K562 (cell line): ENCODE data around the gene PSMD13. TPM values are rescaled to one million over a fixed set of nuclear protein-coding genes. Genes with fewer than 3 reads are reported as not detected.
A peak's percentile ranks its signal among the peaks of the same experiment; 100 is the strongest.

ENCODE experiments used
- IRF2 ChIP-seq: sonication (generic); formaldehyde crosslinking; IDR thresholded peaks from 2 replicates; pipeline ENCODE4 v1.8.1; 2022; ENCODE audit warnings: mild to moderate bottlenecking, missing genetic modification reagents
- KDM4B ChIP-seq, 2 experiments: fragments of 450-650 bp in 1 of 2; sonication (generic) in 1 of 2; IDR thresholded peaks; 2 replicates each; pipeline ENCODE4 v1.6.1; 2016 to 2017; ENCODE audit warnings: borderline replicate concordance in 2 of 2, antibody characterized with exemption in 1 of 2, low read depth in 1 of 2, mild to moderate bottlenecking in 1 of 2
- PHF8 ChIP-seq: fragments of 200-600 bp; sonication (generic); IDR thresholded peaks from 2 replicates; pipeline ENCODE4 v1.6.1; 2012; ENCODE audit warnings: mixed run types, mild to moderate bottlenecking, inconsistent platforms, low read length, moderate library complexity, borderline replicate concordance
- POLR2G ChIP-seq: fragments of 200-400 bp; formaldehyde crosslinking; IDR thresholded peaks from 2 replicates; pipeline ENCODE4 v1.6.1; 2017; ENCODE audit warnings: low read depth, mild to moderate bottlenecking, antibody characterized with exemption, low read length, moderate library complexity
- TAF1 ChIP-seq: IDR thresholded peaks from 2 replicates; pipeline ENCODE4 v1.6.1; 2011; ENCODE audit warnings: mild to moderate bottlenecking, low read length, moderate library complexity; ENCODE audit not compliant: insufficient read depth, control insufficient read depth, severe bottlenecking; ENCODE audit errors: extremely low read depth
- TBP ChIP-seq: optimal IDR thresholded peaks from 2 replicates; pipeline ENCODE3; 2011; ENCODE audit warnings: low read depth, low read length, improper control_type of control experiment
- TCF3 ChIP-seq: sonication (generic); formaldehyde crosslinking; IDR thresholded peaks from 2 replicates; pipeline ENCODE4 v1.4.0; 2020; ENCODE audit warnings: mild to moderate bottlenecking, missing genetic modification reagents
- XRCC3 ChIP-seq: fragments of 450-650 bp; IDR thresholded peaks from 2 replicates; pipeline ENCODE4 v1.6.1; 2017; ENCODE audit warnings: mild to moderate bottlenecking, moderate library complexity
- ZBTB7A ChIP-seq: IDR thresholded peaks from 2 replicates; pipeline ENCODE4 v1.6.1; 2011; ENCODE audit warnings: low read depth, mild to moderate bottlenecking, low read length, moderate library complexity, borderline replicate concordance; ENCODE audit not compliant: control insufficient read depth
- ZKSCAN3 ChIP-seq: fragments of 250-450 bp; sonication (Bioruptor Pico); IDR thresholded peaks from 2 replicates; pipeline ENCODE4 v1.4.0; 2020
- ZNF12 ChIP-seq: sonication (generic); formaldehyde crosslinking; IDR thresholded peaks from 2 replicates; pipeline ENCODE4 v1.4.0; 2020; ENCODE audit warnings: mild to moderate bottlenecking, missing genetic modification reagents
- ZNF354B ChIP-seq: fragments of 250-450 bp; sonication (Bioruptor Pico); IDR thresholded peaks from 2 replicates; pipeline ENCODE4 v1.4.0; 2020
- polyA plus RNA-seq, 8 experiments: library from polyadenylated mRNA; depleted of rRNA in 4 of 8; stranded (reverse) in 5 of 8; unstranded in 3 of 8; fragments of >200 nt; fragmentation: Nextera tagmentation in 2 of 8; fragmentation: Illumina TruSeq in 1 of 8; extraction: Ambion mirVana in 2 of 8; extraction: Trizol in 1 of 8; gene quantifications; 2 replicates each; pipeline versions ENCODE4 v1.2.1 to v1.2.3, GENCODE V29; 2011 to 2014; ENCODE audit warnings: inconsistent platforms in 1 of 8, missing spikeins in 1 of 8
- total RNA-seq, 7 experiments: library from RNA; depleted of rRNA in 6 of 7; stranded (reverse); fragments of >200 nt in 6 of 7; fragmentation: Illumina TruSeq in 2 of 7; extraction: Trizol in 2 of 7; gene quantifications; 2 replicates each; pipeline versions ENCODE4 v1.2.1 to v1.2.3, GENCODE V29; 2011 to 2021; ENCODE audit warnings: low replicate concordance in 1 of 7
- TF ChIP-seq, protein P1 (sequence below): fragments of 250-450 bp; sonication (Bioruptor Pico); IDR thresholded peaks from 2 replicates; pipeline ENCODE4 v1.9.0; 2021; ENCODE audit warnings: mild to moderate bottlenecking, inconsistent platforms
- TF ChIP-seq, protein P2 (sequence below), 2 experiments: fragments of 450-650 bp; IDR thresholded peaks; 2 replicates each; pipeline ENCODE4 v1.6.1; 2018; ENCODE audit warnings: mild to moderate bottlenecking in 2 of 2, low read depth in 1 of 2; ENCODE audit not compliant: partially characterized antibody in 2 of 2
- TF ChIP-seq, protein P3 (sequence below): fragments of 450-650 bp; conservative IDR thresholded peaks from 2 replicates; pipeline ENCODE4 v1.6.1; 2016; ENCODE audit warnings: missing genetic modification characterization, low read depth, mild to moderate bottlenecking, control low read depth, missing compliant biosample characterization

Gene PSMD13
- total and polyA plus RNA-seq, 9 of the 15 experiments (the other 6 are each of a cell fraction or from before 2014, with no cell fraction given): 185 to 383 (median 267) TPM

DNA sequence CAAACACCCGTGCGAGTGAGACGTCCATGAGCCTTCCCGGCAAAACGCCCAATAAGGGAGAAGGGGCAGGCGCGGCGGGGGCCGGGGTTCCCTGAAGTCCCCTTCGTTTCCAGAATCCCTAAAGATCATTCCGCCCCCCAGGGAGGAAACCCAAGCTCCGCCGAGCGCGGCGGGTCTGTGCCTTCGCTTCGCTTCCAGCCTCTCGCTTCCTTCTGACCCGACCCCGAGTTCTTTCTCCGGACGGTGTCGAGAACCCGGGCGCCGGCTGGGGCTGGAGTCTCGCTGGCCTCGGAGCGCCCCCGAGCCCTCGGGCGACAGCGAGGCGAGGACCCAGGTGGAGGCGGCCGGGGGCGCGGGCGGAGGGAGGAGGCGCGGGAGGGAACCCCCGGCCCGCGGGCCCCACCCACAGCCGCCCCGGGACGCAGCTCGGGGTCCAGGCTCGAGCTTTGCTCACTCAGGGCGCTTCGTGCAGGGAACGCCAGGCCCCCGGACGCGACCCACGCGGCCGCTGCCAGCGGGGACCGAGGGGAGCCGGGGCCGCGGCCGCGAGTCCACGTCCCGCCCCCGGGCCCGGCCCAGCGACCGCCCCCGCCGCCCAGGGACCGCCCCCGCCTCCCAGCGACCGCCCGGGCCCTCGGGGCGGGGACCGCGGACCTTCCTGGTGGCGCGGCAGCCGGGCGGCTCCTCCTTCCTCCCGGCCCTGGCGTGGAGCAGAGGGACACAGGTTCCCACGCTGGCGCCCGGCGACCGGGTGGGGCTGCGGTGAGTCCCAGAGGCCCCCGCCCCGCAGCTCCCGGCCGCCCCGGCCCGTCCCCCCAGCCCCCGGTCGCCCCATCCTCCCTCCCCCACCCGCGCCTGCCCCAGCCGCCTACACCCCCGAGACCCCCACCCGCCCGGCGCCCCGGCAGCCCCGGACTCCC lies 52.0 kb downstream of the PSMD13 start, which contains the start of gene PGGHG (continued):
- TF ChIP-seq ZNF354B (CRISPR knock-in tag) (no peak), TAF1 (peak; percentile 57), IRF2 (no peak), ZNF12 (CRISPR knock-in tag) (0 out of 2 replicates have a peak, but pooled peaks have one; percentile 30), XRCC3 (no peak), POLR2G (peak; percentile 78), PHF8 (peak; percentile 56; the same call in 1 of the 2 replicates), KDM4B (IDR thresholded peaks at IDR 0.05; ENCODE audit: borderline replicate concordance in 2 of 2, low read depth in 1 of 2) (0 out of 4 replicates have a peak, but pooled peaks of 1 of the 2 experiments have one; percentile 17), TBP (peak; percentile 47), ZBTB7A (peak; percentile 42; the same call in 1 of the 2 replicates), TCF3 (no peak), ZKSCAN3 (CRISPR knock-in tag) (no peak)
- TF ChIP-seq, protein P1, sequence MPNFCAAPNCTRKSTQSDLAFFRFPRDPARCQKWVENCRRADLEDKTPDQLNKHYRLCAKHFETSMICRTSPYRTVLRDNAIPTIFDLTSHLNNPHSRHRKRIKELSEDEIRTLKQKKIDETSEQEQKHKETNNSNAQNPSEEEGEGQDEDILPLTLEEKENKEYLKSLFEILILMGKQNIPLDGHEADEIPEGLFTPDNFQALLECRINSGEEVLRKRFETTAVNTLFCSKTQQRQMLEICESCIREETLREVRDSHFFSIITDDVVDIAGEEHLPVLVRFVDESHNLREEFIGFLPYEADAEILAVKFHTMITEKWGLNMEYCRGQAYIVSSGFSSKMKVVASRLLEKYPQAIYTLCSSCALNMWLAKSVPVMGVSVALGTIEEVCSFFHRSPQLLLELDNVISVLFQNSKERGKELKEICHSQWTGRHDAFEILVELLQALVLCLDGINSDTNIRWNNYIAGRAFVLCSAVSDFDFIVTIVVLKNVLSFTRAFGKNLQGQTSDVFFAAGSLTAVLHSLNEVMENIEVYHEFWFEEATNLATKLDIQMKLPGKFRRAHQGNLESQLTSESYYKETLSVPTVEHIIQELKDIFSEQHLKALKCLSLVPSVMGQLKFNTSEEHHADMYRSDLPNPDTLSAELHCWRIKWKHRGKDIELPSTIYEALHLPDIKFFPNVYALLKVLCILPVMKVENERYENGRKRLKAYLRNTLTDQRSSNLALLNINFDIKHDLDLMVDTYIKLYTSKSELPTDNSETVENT: peak; percentile 67
- TF ChIP-seq, protein P2, sequence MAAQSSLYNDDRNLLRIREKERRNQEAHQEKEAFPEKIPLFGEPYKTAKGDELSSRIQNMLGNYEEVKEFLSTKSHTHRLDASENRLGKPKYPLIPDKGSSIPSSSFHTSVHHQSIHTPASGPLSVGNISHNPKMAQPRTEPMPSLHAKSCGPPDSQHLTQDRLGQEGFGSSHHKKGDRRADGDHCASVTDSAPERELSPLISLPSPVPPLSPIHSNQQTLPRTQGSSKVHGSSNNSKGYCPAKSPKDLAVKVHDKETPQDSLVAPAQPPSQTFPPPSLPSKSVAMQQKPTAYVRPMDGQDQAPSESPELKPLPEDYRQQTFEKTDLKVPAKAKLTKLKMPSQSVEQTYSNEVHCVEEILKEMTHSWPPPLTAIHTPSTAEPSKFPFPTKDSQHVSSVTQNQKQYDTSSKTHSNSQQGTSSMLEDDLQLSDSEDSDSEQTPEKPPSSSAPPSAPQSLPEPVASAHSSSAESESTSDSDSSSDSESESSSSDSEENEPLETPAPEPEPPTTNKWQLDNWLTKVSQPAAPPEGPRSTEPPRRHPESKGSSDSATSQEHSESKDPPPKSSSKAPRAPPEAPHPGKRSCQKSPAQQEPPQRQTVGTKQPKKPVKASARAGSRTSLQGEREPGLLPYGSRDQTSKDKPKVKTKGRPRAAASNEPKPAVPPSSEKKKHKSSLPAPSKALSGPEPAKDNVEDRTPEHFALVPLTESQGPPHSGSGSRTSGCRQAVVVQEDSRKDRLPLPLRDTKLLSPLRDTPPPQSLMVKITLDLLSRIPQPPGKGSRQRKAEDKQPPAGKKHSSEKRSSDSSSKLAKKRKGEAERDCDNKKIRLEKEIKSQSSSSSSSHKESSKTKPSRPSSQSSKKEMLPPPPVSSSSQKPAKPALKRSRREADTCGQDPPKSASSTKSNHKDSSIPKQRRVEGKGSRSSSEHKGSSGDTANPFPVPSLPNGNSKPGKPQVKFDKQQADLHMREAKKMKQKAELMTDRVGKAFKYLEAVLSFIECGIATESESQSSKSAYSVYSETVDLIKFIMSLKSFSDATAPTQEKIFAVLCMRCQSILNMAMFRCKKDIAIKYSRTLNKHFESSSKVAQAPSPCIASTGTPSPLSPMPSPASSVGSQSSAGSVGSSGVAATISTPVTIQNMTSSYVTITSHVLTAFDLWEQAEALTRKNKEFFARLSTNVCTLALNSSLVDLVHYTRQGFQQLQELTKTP (IDR thresholded peaks at IDR 0.05; ENCODE audit: low read depth in 1 of 2, partially characterized antibody in 2 of 2): peak in 1 of 2 experiments; percentile 2
- TF ChIP-seq, protein P3, sequence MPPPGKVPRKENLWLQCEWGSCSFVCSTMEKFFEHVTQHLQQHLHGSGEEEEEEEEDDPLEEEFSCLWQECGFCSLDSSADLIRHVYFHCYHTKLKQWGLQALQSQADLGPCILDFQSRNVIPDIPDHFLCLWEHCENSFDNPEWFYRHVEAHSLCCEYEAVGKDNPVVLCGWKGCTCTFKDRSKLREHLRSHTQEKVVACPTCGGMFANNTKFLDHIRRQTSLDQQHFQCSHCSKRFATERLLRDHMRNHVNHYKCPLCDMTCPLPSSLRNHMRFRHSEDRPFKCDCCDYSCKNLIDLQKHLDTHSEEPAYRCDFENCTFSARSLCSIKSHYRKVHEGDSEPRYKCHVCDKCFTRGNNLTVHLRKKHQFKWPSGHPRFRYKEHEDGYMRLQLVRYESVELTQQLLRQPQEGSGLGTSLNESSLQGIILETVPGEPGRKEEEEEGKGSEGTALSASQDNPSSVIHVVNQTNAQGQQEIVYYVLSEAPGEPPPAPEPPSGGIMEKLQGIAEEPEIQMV: peak; percentile 60; the same call in 1 of the 2 replicates
